Lung (tissue), 12 donors: ENCODE measurements around the gene KIF22. TPM values are rescaled to one million over a fixed set of nuclear protein-coding genes. Genes with fewer than 3 reads are reported as not detected.
A peak's percentile ranks its signal among the peaks of the same experiment; 100 is the strongest.

Experiments
- ATAC-seq: fragments of 200-7000 bp; cut with Tn5 transposase; one replicate; pipeline ENCODE4 v1.9.1; 2020; ENCODE audit warnings: moderate number of reproducible peaks; ENCODE audit not compliant: insufficient read depth, low FRiP score
- DNase-seq, 3 donors: peaks; one replicate each; pipeline ENCODE4 v3.0.0-alpha.2; 2013 to 2017
- H3K27ac ChIP-seq, 2 donors: one replicate each; pipeline ENCODE4 v1.5.1; 2013; ENCODE audit warnings: mild to moderate bottlenecking in 2 of 2, moderate library complexity in 2 of 2, control low read depth in 1 of 2, inconsistent platforms in 1 of 2, low read depth in 1 of 2, low read length in 1 of 2
- H3K27me3 ChIP-seq, 3 donors: one replicate each; pipeline ENCODE4 v1.5.1; 2013; ENCODE audit warnings: low read length in 2 of 3; ENCODE audit not compliant: control insufficient read depth in 3 of 3, insufficient read depth in 3 of 3
- H3K36me3 ChIP-seq, 4 donors: one replicate each; pipeline ENCODE4 v1.5.1; 2013; ENCODE audit warnings: low read length in 4 of 4, mild to moderate bottlenecking in 1 of 4, moderate library complexity in 1 of 4; ENCODE audit not compliant: control insufficient read depth in 4 of 4, insufficient read depth in 4 of 4
- H3K4me1 ChIP-seq, 5 donors: one replicate each; pipeline ENCODE4 v1.5.1; 2013; ENCODE audit warnings: low read length in 5 of 5, mild to moderate bottlenecking in 2 of 5, moderate library complexity in 1 of 5; ENCODE audit not compliant: control insufficient read depth in 5 of 5, insufficient read depth in 5 of 5
- H3K4me3 ChIP-seq: one replicate; pipeline ENCODE4 v1.5.1; 2013; ENCODE audit warnings: mild to moderate bottlenecking, control low read depth, moderate library complexity
- H3K9ac ChIP-seq, 2 donors: one replicate each; pipeline ENCODE4 v1.5.1; 2013; ENCODE audit warnings: low read length in 2 of 2, control low read depth in 1 of 2; ENCODE audit not compliant: insufficient read depth in 1 of 2
- H3K9me3 ChIP-seq, 4 donors: one replicate each; pipeline ENCODE4 v1.5.1; 2013; ENCODE audit warnings: low read length in 3 of 4, mild to moderate bottlenecking in 1 of 4, moderate library complexity in 1 of 4; ENCODE audit not compliant: control insufficient read depth in 4 of 4, insufficient read depth in 3 of 4
- WGBS, 2 donors: extraction: QIAGEN DNeasy Blood & Tissue Kit; methylation state at CpG; one replicate each; pipeline ENCODE4 v1.1.7; 2013; 5-methylcytosine and 5-hydroxymethylcytosine counted together
- polyA plus RNA-seq, 2 donors: library from polyadenylated mRNA; stranded (reverse); fragments of 200-250 nt; gene quantifications; one replicate each; pipeline ENCODE4 v1.2.1, GENCODE V29; 2013
- total RNA-seq, 2 donors: library from RNA; depleted of rRNA in 1 of 2; stranded (reverse); fragments of >200 nt in 1 of 2; gene quantifications; one replicate each; pipeline ENCODE4 v1.2.1, GENCODE V29; 2014 to 2021
- TF ChIP-seq, protein P1 (sequence below): IDR thresholded peaks from 2 replicates; pipeline ENCODE4 v1.5.1; 2012; ENCODE audit warnings: mild to moderate bottlenecking; ENCODE audit errors: control extremely low read depth, extremely low read depth
- donor health status: control.
- donor health status: control.
- donor health status: Bipolar disorder and iron deficiency.
- donor health status: healthy.
- donor health status: DM: yes; HTN: yes; CAD: no.

KIF22 gene
- total and polyA plus RNA-seq, 4 donors = 22.1 to 84.9 (median 25.9) TPM

DNA sequence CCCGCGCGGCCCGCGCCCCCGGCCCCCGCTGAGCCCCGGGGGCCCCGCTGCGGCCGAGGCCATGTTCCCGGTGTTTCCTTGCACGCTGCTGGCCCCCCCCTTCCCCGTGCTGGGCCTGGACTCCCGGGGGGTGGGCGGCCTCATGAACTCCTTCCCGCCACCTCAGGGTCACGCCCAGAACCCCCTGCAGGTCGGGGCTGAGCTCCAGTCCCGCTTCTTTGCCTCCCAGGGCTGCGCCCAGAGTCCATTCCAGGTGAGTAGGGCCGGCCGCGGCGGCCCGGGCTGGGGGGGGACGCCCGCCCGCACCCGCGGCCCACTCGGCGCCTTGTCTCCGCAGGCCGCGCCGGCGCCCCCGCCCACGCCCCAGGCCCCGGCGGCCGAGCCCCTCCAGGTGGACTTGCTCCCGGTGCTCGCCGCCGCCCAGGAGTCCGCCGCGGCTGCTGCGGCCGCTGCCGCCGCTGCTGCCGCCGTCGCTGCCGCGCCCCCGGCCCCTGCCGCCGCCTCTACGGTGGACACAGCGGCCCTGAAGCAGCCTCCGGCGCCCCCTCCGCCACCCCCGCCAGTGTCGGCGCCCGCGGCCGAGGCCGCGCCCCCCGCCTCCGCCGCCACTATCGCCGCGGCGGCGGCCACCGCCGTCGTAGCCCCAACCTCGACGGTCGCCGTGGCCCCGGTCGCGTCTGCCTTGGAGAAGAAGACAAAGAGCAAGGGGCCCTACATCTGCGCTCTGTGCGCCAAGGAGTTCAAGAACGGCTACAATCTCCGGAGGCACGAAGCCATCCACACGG lies 16.3 kb downstream of the KIF22 start:
- WGBS, 2 donors = 0 to 1% methylated on average over 80 to 99 of the region's 99 CpGs
- Histone ChIP-seq H3K9me3 (no peaks in the 10 kb centered on the region), H3K27me3 (no peaks in the 10 kb centered on the region), H3K4me3 (peak overlapping the region; percentile 54), H3K4me1 (peaks cover 8 to 56% (median 25%) of the 10 kb centered on the region in 5 donors), H3K9ac (no peak overlapping the region), H3K36me3 (peaks cover 0 to 29% (median 19%) of the 10 kb centered on the region in 4 donors), H3K27ac (peak overlapping the region; percentile 75 to 79)
- TF ChIP-seq, protein P1, sequence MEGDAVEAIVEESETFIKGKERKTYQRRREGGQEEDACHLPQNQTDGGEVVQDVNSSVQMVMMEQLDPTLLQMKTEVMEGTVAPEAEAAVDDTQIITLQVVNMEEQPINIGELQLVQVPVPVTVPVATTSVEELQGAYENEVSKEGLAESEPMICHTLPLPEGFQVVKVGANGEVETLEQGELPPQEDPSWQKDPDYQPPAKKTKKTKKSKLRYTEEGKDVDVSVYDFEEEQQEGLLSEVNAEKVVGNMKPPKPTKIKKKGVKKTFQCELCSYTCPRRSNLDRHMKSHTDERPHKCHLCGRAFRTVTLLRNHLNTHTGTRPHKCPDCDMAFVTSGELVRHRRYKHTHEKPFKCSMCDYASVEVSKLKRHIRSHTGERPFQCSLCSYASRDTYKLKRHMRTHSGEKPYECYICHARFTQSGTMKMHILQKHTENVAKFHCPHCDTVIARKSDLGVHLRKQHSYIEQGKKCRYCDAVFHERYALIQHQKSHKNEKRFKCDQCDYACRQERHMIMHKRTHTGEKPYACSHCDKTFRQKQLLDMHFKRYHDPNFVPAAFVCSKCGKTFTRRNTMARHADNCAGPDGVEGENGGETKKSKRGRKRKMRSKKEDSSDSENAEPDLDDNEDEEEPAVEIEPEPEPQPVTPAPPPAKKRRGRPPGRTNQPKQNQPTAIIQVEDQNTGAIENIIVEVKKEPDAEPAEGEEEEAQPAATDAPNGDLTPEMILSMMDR = no peak
- DNase-seq = peak; percentile 57 to 66 (median 66)
- no peak for ATAC-seq

DNA sequence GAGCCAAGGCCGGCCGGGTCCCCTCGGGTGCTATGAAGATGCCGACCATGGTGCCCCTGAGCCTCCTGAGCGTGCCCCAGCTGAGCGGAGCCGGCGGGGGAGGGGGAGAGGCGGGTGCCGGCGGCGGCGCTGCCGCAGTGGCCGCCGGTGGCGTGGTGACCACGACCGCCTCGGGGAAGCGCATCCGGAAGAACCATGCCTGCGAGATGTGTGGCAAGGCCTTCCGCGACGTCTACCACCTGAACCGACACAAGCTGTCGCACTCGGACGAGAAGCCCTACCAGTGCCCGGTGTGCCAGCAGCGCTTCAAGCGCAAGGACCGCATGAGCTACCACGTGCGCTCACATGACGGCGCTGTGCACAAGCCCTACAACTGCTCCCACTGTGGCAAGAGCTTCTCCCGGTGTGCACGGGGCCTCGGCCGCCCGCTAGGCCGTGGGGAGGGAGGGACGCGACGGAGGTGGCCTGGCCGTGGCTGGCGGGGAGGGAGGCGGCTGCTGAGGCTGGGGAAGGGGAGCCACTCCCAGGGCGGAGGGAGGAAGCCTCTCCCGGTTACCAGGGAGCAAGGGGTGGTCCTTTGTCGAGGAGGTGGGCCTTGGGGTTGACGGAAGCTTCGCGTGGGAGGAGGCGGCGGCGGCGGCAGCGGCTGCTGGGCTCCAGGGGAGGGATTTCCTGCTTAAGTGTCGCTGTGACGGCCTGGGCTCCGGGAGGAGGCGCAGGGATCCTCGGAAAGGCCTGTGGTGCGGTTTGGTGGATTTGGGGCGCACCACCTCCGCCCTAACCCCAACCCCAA lies 17.1 kb downstream of the KIF22 start:
- peak; percentile 91 to 95 (median 93) for DNase-seq
- peak; percentile 12 for ATAC-seq
- Histone ChIP-seq H3K27ac (peak overlapping the region; percentile 75 to 79), H3K4me1 (peaks cover 8 to 60% (median 29%) of the 10 kb centered on the region in 5 donors), H3K9me3 (no peaks in the 10 kb centered on the region), H3K4me3 (peak overlapping the region; percentile 54), H3K27me3 (no peaks in the 10 kb centered on the region), H3K36me3 (peaks cover 0 to 25% (median 17%) of the 10 kb centered on the region in 4 donors), H3K9ac (peak overlapping the region in 1 of 2 donors; percentile 46)
- TF ChIP-seq, protein P1 = no peak
- WGBS, 2 donors = 1% methylated on average over 64 to 69 of the region's 69 CpGs

DNA sequence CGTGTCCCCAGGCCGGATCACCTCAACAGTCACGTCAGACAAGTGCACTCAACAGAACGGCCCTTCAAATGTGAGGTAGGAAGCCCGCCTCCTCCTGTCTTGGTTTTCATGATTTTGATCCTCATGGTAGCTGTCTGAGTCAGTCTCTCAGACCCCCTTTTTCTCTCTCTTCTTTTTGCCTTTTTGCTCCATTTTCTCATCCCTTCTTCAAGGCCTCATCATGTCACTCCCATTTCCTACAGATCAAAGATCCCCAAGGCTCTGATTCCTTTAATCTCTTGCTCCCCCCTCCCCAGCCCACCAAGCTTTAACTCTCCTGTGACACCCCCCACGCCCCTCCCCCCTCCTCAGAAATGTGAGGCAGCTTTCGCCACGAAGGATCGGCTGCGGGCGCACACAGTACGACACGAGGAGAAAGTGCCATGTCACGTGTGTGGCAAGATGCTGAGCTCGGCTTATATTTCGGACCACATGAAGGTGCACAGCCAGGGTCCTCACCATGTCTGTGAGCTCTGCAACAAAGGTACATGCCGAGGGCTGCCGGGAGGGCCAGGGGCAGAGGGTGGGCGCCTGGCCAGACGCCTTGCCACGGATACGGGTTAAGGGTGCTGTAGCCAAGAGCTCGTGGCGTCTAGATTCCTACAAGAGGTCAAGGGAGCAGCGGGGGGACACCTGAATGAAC lies 17.8 kb downstream of the KIF22 start:
- Histone ChIP-seq H3K9me3 (no peaks in the 10 kb centered on the region), H3K27me3 (no peaks in the 10 kb centered on the region), H3K27ac (peak overlapping the region; percentile 75 to 79), H3K4me1 (peaks cover 8 to 68% (median 29%) of the 10 kb centered on the region in 5 donors), H3K36me3 (peaks cover 0 to 22% (median 14%) of the 10 kb centered on the region in 4 donors), H3K4me3 (no peak overlapping the region), H3K9ac (peak overlapping the region in 1 of 2 donors; percentile 46)
- ATAC-seq (no peak), DNase-seq (no peak)
- 41 to 52% methylated on average over 25 of the region's 25 CpGs for WGBS, 2 donors
- TF ChIP-seq, protein P1 = no peak
